VCaP (cell line): ENCODE data around the gene INHBC.
A peak's percentile ranks its signal among the peaks of the same experiment; 100 is the strongest.
"Not testable (repeated sequence)": the region's sequence is repeated elsewhere in the genome, so short reads cannot be mapped to it uniquely, and the experiment has no call there.

ENCODE experiments used
- H3K27ac ChIP-seq: fragments of 450-650 bp; 2 replicates; pipeline ENCODE4 v1.5.1; 2017
- CTCF ChIP-seq: fragments of 450-650 bp; conservative IDR thresholded peaks from 2 replicates; pipeline ENCODE4 v1.5.1; 2017; ENCODE audit warnings: mild to moderate bottlenecking, moderate library complexity

The INHBC gene

GRCh38 chr12:57487597-57488401, 53.2 kb downstream of the INHBC start, which contains the start of gene MARS1:
TSS of gene MARS1 (plus strand) at chr12:57488068. CDS start at chr12:57488091, 23 bp downstream.
- H3K27ac ChIP-seq = peak within 1 kb of the TSS; percentile 87
- peak; percentile 58 for TF ChIP-seq CTCF

DNA sequence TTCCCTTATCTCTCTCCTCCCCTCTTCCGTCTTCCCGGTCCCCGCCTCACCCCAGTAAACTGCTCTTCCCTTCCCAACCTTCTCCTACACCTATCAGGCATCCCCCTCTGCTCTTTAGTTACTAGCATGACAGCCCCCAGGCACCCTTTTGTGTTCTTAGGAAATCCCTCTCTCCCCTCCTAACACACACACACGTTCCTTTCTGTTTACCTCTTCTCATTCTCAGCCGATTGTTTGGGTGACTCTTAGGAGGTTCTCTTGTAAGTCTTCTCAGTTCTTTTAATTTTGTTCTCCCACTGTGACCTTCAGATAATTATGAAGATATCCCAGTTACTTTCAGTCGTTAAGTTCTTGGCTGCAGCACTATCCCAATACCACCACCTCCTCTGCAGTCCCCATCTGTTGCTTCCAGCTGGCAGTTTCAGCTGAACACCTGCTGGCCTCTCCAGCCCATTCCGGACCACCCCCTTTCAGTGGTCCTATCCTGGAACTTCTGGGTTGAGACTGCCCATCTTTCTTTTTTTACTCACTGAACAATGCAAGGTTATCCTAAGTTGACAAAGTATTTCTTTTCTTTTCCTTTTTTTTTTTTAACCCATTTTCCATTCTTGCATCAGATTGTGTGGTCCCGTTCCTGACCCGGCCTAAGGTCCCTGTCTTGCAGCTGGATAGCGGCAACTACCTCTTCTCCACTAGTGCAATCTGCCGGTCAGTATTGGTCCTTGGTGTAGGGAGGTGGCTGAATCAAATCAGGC, 54.0 kb downstream of the INHBC start:
- TF ChIP-seq CTCF = no peak
- H3K27ac ChIP-seq = peak overlapping the region; percentile 87

GRCh38 chr12:57489157-57489641, 54.6 kb downstream of the INHBC start:
- peak overlapping the region; percentile 87 for H3K27ac ChIP-seq

GRCh38 chr12:57490126-57490525, 55.5 kb downstream of the INHBC start:
- TF ChIP-seq CTCF = no peak

More at GRCh38 chr12:57489157-57489641, 54.6 kb downstream of the INHBC start:
- TF ChIP-seq CTCF = no peak

GRCh38 chr12:57491393-57492280, 57.1 kb downstream of the INHBC start:
- peak overlapping the region; percentile 32 for H3K27ac ChIP-seq
- TF ChIP-seq CTCF = peak; percentile 64

More at GRCh38 chr12:57490126-57490525, 55.5 kb downstream of the INHBC start:
- peak overlapping the region; percentile 32; the same call in 1 of the 2 replicates for H3K27ac ChIP-seq

- not testable (repeated sequence) for H3K27ac ChIP-seq
Measured at GRCh38 chr12:57495051-57495701, 60.6 kb downstream of the INHBC start.

- no peak for TF ChIP-seq CTCF
- H3K27ac ChIP-seq = no peak overlapping the region
Measured at GRCh38 chr12:57496822-57497221, 62.2 kb downstream of the INHBC start.
